ENCODE results near the gene SLC45A3.
"Not testable (repeated sequence)": the region's sequence is repeated elsewhere in the genome, so short reads cannot be mapped to it uniquely, and the experiment has no call there.

SLC45A3 gene

DNA sequence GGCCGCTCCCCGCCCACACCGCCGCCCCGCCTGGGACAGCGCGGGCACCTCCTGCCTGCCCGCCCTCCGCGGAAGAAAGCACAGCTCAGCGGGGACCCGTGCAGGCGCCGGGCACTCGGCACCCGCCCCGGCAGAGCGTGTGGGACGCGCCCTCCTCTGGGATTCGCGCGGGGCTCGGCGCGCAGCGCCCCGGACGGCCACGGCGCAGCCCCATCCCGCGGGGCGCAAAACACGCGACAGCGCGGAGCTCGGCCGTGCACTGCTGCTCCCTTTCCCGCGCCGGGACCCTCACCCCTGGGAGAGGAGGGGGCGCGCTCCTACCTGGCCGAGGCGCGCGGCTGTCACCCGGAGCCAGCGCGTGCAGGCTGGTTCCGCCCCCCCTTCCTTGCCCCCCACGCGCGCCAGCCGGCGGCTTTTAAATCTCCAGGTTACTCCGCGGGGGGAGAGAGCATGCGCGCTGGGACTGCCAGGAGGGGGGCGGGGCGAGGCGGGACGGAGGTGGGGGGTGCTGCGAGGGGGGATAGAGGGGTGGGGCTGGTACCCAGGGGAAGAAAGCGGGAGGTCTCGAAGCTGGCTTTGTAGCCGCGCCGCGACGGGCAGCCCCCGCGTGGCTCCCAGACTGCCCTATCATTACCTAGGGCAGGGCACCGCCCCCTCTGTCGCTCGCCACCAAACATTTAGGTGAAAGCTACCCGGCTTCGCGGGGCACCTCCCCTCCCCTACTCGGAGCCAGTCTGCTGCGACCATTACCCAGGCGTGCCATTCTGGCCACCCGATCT is at the start of gene SLC45A3:
SLC45A3 (minus strand) TSS at position 437 of the 779 bp plus-strand sequence. CDS start 15,853 bp downstream, outside the sequence.
- no peak for DNase-seq (ENCODE audit: low read depth, low spot score)

DNA sequence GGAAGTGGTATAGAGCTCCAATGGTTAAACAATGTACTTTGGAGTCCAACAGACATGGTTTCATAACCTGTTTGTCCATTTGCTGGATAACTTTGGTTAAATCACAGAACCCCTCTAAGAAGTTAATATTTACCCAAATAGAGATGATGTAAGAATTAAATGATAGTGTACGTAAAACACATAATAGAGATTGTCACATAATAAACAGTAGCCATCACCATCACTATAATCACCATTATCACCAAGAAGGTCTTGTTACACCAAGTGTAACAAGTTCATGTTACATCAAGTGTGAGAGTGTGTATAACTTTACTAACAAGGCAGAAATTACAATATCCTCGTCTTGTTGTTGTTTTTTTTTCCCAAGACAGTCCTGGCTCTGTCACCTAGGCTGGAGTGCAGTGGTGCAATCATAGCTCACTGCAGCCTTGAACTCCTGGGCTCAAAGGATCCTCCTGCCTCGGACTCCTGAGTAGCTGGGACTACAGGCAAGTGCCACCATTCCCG is 46.4 kb upstream of the SLC45A3 start:
- no peak for DNase-seq (ENCODE audit: low read depth, low spot score)

DNA sequence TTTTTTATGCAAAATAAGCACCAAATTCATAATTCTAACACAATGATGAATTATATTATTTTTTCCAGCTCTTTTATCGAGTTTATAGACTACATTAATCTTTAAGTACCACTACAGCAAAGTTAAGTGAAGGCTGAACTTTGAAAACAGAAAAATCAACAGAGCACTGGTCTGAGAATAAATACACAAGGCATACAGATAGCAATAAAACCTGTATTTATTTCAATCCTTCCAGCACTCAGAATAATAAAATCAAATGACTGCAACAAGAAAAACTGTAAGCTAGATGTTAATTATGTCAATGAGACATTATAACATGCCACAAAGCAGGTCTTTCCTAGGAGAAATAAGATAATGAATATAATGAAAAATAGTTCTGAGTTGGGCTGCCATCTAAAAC is 45.2 kb upstream of the SLC45A3 start:
- no peak for DNase-seq (ENCODE audit: low read depth, low spot score)

- not testable (repeated sequence) for DNase-seq (ENCODE audit: low read depth, low spot score)
Measured at GRCh38 chr1:205720740-205721139, 40.4 kb upstream of the SLC45A3 start.

DNA sequence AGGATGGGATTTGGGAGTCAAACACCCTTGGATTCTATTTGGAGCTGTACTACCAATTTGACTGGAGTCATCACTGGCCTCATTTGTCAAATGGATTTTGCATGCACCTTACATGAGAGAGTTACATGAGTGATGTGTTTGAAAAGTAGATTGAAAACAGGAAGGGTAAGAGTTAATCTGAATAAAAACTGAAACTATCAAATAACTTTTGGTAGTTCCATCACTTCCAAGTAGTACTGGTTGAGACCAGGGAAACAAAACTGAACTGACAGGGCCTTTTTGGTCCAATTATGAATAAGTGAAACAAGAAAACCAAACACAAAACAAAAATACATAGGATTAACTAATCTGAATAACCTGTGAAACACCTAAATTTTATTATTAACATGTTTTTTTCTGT is 39.5 kb upstream of the SLC45A3 start:
- DNase-seq (ENCODE audit: low read depth, low spot score), result no peak

- no peak for DNase-seq (ENCODE audit: low read depth, low spot score)
Measured at GRCh38 chr1:205719015-205719414, 38.7 kb upstream of the SLC45A3 start.

DNA sequence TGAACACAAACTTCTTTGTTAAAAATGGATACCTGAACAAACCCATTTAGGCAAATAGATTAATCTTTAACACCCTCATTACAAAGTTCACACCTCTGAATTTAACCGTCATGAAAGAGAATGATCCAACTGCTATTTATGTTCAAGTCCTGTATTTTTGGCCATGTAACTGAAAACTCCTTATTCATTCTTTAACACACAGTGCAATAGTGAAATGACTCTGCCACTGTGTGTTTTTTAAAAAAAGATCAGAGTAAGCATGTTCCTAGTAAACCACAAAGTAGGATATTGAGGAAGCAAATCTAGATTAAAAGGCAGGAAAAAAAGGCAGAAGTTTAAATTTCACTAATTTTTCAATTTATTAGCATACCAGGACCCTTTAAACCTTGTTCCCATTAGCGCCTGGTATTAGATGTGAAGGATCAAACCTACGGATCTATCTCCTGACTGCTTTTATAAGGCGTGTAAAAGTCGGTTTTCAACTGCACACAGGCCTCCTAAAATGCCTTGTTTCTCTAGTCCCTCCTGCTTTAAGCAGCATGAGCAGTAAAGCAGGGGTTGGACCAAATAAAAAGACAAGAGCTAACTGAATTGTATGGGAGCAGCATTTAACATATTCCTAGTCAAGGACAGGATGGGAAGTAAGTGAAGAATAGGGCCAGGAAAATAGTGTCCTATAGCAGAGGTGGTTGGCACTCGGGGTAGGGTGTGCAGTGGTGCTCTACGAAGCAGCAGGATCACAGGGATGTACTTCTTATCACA is 36.2 kb upstream of the SLC45A3 start:
- no peak for DNase-seq (ENCODE audit: low read depth, low spot score)

- DNase-seq (ENCODE audit: low read depth, low spot score), result no peak
Measured at GRCh38 chr1:205715628-205716027, 35.3 kb upstream of the SLC45A3 start.

- no peak for DNase-seq (ENCODE audit: low read depth, low spot score)
Measured at GRCh38 chr1:205714906-205715246, 34.6 kb upstream of the SLC45A3 start.

- DNase-seq (ENCODE audit: low read depth, low spot score), result no peak
Measured at GRCh38 chr1:205714190-205714905, 34.0 kb upstream of the SLC45A3 start.

DNA sequence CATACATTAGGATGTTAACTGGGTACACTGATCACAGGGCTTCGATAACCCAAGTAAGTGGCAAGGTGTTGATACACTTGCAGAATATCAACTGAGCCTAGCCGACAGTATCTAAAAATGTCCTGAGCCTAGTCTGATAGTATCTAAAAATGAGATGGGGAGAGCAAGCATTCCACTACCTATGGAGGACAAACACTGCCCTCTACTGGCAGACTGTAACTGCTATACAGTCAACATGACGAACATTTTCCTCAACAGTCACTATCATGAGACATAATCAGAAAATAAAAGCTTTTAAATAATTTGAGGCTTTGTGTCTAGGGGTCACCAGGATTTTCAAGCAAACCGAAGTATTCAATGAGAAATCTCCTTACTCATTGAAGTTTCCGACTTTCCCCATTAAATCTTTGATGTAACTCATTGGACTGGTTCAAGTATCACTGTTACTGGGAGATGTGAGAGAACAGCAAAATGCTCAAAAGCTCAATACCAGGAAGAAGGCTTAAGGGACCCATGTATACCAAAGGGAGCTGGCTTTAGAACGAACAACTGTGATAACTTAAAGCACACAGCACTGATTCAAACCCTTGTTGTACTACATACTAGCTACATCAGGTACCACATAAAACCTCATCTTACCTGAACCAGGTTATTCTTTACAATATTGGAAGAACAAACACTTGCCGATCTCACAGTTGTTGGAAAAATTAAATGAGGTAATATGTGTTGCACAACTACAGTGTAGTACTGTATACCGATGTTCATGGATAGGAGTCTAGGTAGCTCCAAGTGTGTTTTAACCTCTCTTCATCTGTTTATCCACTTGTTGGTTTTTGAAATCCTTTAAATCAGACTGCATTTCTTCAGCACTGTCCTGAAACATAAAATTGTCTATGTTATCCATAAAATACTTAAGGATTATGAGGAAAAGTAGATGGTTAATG is 31.1 kb upstream of the SLC45A3 start:
- peak; percentile 33 for DNase-seq (ENCODE audit: low read depth, low spot score)

- no peak for DNase-seq (ENCODE audit: low read depth, low spot score)
Measured at GRCh38 chr1:205710201-205711062, 30.1 kb upstream of the SLC45A3 start.

DNA sequence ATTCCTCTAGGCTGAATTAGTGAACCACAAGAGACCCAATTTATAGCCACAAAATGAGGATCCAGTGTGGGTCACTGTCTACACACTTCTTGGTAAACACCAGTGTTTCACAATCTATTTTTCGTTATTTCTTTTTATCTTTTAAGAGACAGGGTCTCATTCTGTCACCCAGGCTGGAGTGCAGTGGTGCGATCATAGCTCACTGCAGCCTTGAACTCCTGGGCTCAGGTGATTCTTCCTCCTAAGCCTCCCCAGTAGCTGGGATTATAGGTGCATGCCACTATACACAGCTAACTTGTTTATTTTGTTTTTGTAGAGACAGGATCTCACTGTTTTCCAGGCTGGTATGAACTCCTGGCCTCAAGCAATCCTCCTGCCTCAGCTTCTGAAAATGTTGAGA is 29.3 kb upstream of the SLC45A3 start:
- DNase-seq (ENCODE audit: low read depth, low spot score), result no peak

DNA sequence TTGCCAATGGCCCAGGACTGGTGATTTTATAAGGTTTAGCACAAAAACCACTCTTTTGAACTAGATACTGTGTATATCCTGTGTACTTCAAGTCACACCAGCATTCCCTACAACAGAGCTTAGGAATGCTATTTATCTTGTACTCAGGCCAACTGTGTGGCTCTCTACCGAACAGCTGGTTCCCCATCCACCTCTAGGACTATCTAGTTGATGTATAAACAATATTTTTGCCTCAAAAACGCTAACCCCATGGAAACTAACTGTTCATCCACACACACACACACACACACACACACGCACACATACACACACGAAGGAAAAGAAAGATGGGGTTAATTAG is 28.7 kb upstream of the SLC45A3 start:
- peak; percentile 45 for DNase-seq (ENCODE audit: low read depth, low spot score)

GRCh38 chr1:205706601-205707502 is 26.5 kb upstream of the SLC45A3 start:
- DNase-seq (ENCODE audit: low read depth, low spot score), result no peak

- DNase-seq (ENCODE audit: low read depth, low spot score), result no peak
Measured at GRCh38 chr1:205704903-205705302, 24.6 kb upstream of the SLC45A3 start.

GRCh38 chr1:205703072-205703471 is 22.8 kb upstream of the SLC45A3 start:
- DNase-seq (ENCODE audit: low read depth, low spot score), result no peak

- no peak for DNase-seq (ENCODE audit: low read depth, low spot score)
Measured at GRCh38 chr1:205701891-205702290, 21.6 kb upstream of the SLC45A3 start.

GRCh38 chr1:205701420-205701819 is 21.1 kb upstream of the SLC45A3 start:
- DNase-seq (ENCODE audit: low read depth, low spot score), result no peak

Measured in brain pericyte (primary cell).